Naive thymus-derived CD4-positive, alpha-beta T cell (primary cell): ENCODE data around the gene AP1M1. TPM values are rescaled to one million over a fixed set of nuclear protein-coding genes. Genes with fewer than 3 reads are reported as not detected.

Source experiments
- ATAC-seq: fragments of 150-1000 bp; cut with Tn5 transposase; 2 replicates; pipeline ENCODE4 v1.10.0; 2021; ENCODE audit warnings: mild to moderate bottlenecking, moderate library complexity
- CTCF ChIA-PET: fragments of 350-600 bp; sonication (Branson Sonifier 250); formaldehyde crosslinking; loops from one replicate; lab custom pipeline; 2021; ENCODE audit warnings: antibody characterized with exemption; lab: Charles Lee
- POLR2A ChIA-PET: fragments of 350-600 bp; sonication (Branson Sonifier 250); formaldehyde crosslinking; loops from one replicate; lab custom pipeline; 2021; ENCODE audit warnings: antibody characterized with exemption, inconsistent platforms; lab: Charles Lee
- DNase-seq, 9 donors: peaks; one replicate each; pipeline versions ENCODE4 v3.0.0 to v3.0.0-alpha.2; 2020 to 2022; ENCODE audit warnings: mixed read lengths in 1 of 9
- H3K27ac ChIP-seq: one replicate; pipeline ENCODE4 v1.7.0; 2013; ENCODE audit warnings: mild to moderate bottlenecking, low read depth, low read length, moderate library complexity
- H3K27me3 ChIP-seq, 2 donors: one replicate each; pipeline ENCODE4 v1.7.0; 2013; ENCODE audit warnings: low read length in 2 of 2, mild to moderate bottlenecking in 2 of 2, moderate library complexity in 2 of 2; ENCODE audit not compliant: control insufficient read depth in 2 of 2, insufficient read depth in 2 of 2
- H3K36me3 ChIP-seq, 3 experiments: 1 replicate in 2 of 3; 2 replicates in 1 of 3; pipeline ENCODE4 v1.7.0; 2013; ENCODE audit warnings: low read length in 3 of 3, mild to moderate bottlenecking in 3 of 3, moderate library complexity in 1 of 3; ENCODE audit not compliant: insufficient read depth in 3 of 3, control insufficient read depth in 2 of 3
- H3K4me1 ChIP-seq, 2 donors: one replicate each; pipeline ENCODE4 v1.7.0; 2013; ENCODE audit warnings: low read length in 2 of 2, mild to moderate bottlenecking in 2 of 2, moderate library complexity in 1 of 2; ENCODE audit not compliant: control insufficient read depth in 2 of 2, insufficient read depth in 2 of 2
- H3K4me3 ChIP-seq: 2 replicates; pipeline ENCODE4 v1.7.0; 2013; ENCODE audit warnings: mild to moderate bottlenecking, low read length
- H3K9me3 ChIP-seq, 3 experiments: 1 replicate in 2 of 3; 2 replicates in 1 of 3; pipeline ENCODE4 v1.7.0; 2013; ENCODE audit warnings: low read length in 3 of 3; ENCODE audit not compliant: control insufficient read depth in 2 of 3
- H3K27ac Mint-ChIP-seq, 9 donors: one replicate each; pipeline ENCODE4 v1.8.0; 2020 to 2022; ENCODE audit warnings: mixed read lengths in 9 of 9, mild to moderate bottlenecking in 8 of 9, moderate library complexity in 5 of 9, inconsistent platforms in 2 of 9
- H3K27me3 Mint-ChIP-seq, 5 donors: one replicate each; pipeline ENCODE4 v1.8.0; 2021 to 2022; ENCODE audit warnings: mixed read lengths in 5 of 5, mild to moderate bottlenecking in 1 of 5
- H3K36me3 Mint-ChIP-seq, 5 donors: one replicate each; pipeline ENCODE4 v1.8.0; 2020 to 2022; ENCODE audit warnings: mixed read lengths in 5 of 5, mild to moderate bottlenecking in 3 of 5, inconsistent platforms in 1 of 5
- H3K4me1 Mint-ChIP-seq, 7 donors: one replicate each; pipeline ENCODE4 v1.8.0; 2020 to 2022; ENCODE audit warnings: mixed read lengths in 7 of 7, mild to moderate bottlenecking in 3 of 7, inconsistent platforms in 1 of 7
- H3K4me3 Mint-ChIP-seq, 10 donors: one replicate each; pipeline ENCODE4 v1.8.0; 2020 to 2022; ENCODE audit warnings: mild to moderate bottlenecking in 10 of 10, mixed read lengths in 10 of 10, moderate library complexity in 6 of 10, inconsistent platforms in 2 of 10
- H3K9me3 Mint-ChIP-seq, 11 donors: one replicate each; pipeline ENCODE4 v1.8.0; 2020 to 2022; ENCODE audit warnings: mixed read lengths in 11 of 11, mild to moderate bottlenecking in 4 of 11, inconsistent platforms in 1 of 11, moderate library complexity in 1 of 11
- intact Hi-C, 2 donors: fragments of 100-400 bp; cut with micrococcal nuclease; formaldehyde crosslinking; loops; one replicate each; pipeline ENCODE4 v1.15.1; 2023
- polyA plus RNA-seq, 2 donors: library from polyadenylated mRNA; unstranded; fragments of 300-500 nt; fragmentation: Illumina TruSeq; gene quantifications; one replicate each; pipeline ENCODE4 v1.2.3, GENCODE V29; 2021
- total RNA-seq, 6 experiments: library from RNA in 5 of 6; stranded (reverse) in 5 of 6; gene quantifications; 1 replicate in 5 of 6; 2 replicates in 1 of 6; pipeline ENCODE4 v1.2.3 and lab custom pipeline; 2021 to 2026

Gene AP1M1
- total and polyA plus RNA-seq, 7 experiments from 2014 or later: 94.9 to 169 (median 134) TPM

DNA sequence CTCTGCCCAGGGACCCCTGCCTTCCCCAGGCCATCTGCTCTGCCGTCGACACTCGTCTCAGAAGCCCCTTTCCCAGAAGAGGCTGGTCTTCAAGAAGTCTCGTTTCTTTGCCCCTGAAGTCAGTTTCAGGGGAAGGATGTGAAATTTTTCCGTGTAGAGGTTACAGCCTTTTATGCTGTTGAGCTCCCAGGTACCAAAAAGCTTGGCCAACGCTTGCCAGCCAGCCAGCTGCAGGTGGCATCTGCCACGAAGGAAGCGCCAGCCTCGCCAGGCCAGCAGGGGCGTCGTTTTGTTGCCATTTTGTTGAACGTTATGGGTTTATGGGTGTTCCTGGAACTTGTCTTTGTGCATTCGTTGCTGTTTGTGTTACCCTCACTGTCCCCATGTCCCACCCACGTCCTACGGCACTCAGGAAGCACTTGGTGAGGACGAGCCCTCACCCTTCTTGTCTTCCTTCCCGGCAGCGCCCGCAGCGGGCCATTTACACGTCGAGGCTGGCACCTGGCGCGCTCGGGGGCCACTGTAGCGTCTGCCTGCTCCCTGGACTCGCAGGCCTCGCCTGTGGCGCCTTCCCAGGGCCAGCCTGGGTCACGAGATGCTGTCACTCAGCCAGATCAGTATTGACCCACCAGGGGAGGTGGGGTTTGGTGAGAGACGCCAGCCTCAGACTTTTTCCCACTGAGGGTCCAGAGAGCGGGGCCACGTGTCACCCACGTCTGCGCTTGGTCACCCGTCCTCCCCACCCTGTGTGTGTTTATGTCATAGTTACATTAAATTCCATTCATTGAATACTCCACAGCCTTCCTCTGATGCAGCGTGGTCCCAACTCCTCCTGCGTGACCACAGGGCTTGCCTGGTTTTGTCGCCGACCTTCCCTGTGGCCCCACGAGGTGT, 37.1 kb downstream of the AP1M1 start:
- Histone ChIP-seq H3K4me1 (peaks cover 0 to 30% of the 10 kb centered on the region in 2 donors), H3K36me3 (peaks cover 0 to 57% (median 0%) of the 10 kb centered on the region in 3 experiments), H3K27ac (no peak overlapping the region), H3K4me3 (no peak overlapping the region), H3K9me3 (no peaks in the 10 kb centered on the region), H3K27me3 (no peaks in the 10 kb centered on the region)
- H3K27me3 Mint-ChIP-seq: no peaks in the 10 kb centered on the region
- peak overlapping the region in 3 of 9 donors; percentile 56 to 89 (median 82) for H3K27ac Mint-ChIP-seq
- POLR2A ChIA-PET: interaction anchor here (0.6 to 0.8 kb wide), 3 partner anchors 9 to 95 kb away, joined by 3 to 4 read pairs (median 3); no protein-coding TSS in a partner anchor
- CTCF ChIA-PET: interaction anchor here (0.6 kb wide), 1 partner anchor 13 kb away, joined by 3 read pairs; no protein-coding TSS in a partner anchor
- intact Hi-C loops: no loop called here
- peaks cover 4 to 45% (median 22%) of the 10 kb centered on the region in 5 donors for H3K36me3 Mint-ChIP-seq
- ATAC-seq (no peak), DNase-seq (no peak)
- H3K4me1 Mint-ChIP-seq: peaks cover 16 to 39% (median 33%) of the 10 kb centered on the region in 7 donors
- peak overlapping the region in 2 of 10 donors; percentile 7 to 12 for H3K4me3 Mint-ChIP-seq
- H3K9me3 Mint-ChIP-seq: peaks cover 0 to 6% (median 0%) of the 10 kb centered on the region in 11 donors

DNA sequence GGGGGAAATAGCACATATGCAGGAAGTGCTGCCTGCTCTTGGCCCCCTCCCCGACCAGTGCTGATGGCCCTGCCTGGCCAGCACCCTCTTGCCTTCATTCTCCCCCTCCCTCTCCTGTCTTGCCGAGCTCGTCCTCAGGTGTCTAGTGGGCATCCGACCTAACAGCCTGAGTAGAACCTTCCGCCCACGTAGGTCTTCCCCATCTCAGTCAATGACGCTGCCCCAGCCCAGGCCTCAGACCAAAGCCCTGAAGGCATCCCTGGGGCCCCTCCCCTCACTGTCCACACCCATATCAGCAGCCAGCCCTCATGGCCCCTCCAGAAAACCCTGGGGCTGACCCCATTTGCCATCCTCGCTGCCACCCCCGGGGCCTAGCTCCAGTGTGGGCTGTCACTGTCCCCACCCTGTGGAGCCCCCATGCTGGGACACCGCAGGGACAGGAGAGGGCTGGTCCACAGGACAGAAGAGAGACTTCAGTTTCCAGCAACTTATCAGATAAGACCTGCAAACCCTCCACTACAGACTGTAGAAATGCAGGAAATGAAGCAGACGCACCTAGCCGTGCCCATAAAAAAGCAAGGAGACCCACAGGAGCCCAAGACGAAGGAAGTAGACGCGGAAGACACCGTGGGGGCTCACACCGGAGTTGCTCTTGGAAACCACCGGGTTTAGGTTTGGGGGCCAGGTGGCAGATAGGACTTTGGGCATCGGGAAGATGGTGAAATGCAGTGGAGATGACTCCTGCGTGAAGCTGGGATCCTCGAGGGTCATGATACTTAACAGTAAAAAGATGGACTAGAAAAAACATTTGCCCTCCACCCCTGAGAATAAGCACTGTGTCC, 38.3 kb downstream of the AP1M1 start:
- Mint-ChIP-seq H3K4me3 (peak overlapping the region in 7 of 10 donors; percentile 14 to 63 (median 47)), H3K36me3 (peaks cover 4 to 38% (median 17%) of the 10 kb centered on the region in 5 donors), H3K4me1 (peaks cover 16 to 46% (median 35%) of the 10 kb centered on the region in 7 donors), H3K9me3 (peaks cover 0 to 6% (median 0%) of the 10 kb centered on the region in 11 donors), H3K27ac (peak overlapping the region; percentile 60 to 95 (median 85)), H3K27me3 (no peaks in the 10 kb centered on the region)
- intact Hi-C loops: no loop called here
- ChIA-PET CTCF (interaction anchor here (0.6 kb wide), 2 partner anchors 11 to 14 kb away, joined by 3 read pairs; no protein-coding TSS in a partner anchor), POLR2A (interaction anchor here (0.6 to 1.4 kb wide), 5 partner anchors 10 to 93 kb away, joined by 3 to 6 read pairs (median 3); no protein-coding TSS in a partner anchor)
- Histone ChIP-seq H3K4me1 (peaks cover 0 to 31% of the 10 kb centered on the region in 2 donors), H3K27ac (peak overlapping the region; percentile 42), H3K27me3 (no peaks in the 10 kb centered on the region), H3K9me3 (no peaks in the 10 kb centered on the region), H3K4me3 (no peak overlapping the region), H3K36me3 (peaks cover 0 to 56% (median 0%) of the 10 kb centered on the region in 3 experiments)
- peak in 2 of 9 donors; percentile 18 to 27 for DNase-seq
- peak; percentile 30 for ATAC-seq

DNA sequence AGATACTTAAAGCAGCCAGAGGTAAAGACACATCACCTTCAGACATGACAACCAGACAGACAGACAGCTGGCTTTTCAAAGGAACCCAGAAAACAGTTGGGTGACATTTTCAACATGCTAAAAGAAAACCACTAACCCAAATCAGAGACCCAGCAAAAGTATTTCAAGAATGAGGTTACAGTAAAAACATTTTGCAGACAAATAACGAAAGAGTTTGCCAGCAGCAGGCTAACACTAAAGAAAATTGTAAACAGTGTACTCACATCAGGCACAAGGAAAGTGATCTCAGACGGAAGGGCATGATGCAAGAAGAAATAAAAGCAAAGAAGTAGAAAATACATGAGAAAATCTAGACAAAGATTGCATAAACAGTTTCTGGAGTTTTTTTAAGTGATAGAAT, 46.4 kb downstream of the AP1M1 start:
- ChIA-PET POLR2A (interaction anchor here (0.6 to 8.5 kb wide), 12 partner anchors 36 to 203 kb away, joined by 3 to 101 read pairs (median 8); partner anchors contain the start of genes FAM32A and KLF2), CTCF (interaction anchor here (0.9 to 5.0 kb wide), 4 partner anchors 28 to 142 kb away, joined by 3 to 85 read pairs (median 4); no protein-coding TSS in a partner anchor)
- peak; percentile 55 for ATAC-seq

DNA sequence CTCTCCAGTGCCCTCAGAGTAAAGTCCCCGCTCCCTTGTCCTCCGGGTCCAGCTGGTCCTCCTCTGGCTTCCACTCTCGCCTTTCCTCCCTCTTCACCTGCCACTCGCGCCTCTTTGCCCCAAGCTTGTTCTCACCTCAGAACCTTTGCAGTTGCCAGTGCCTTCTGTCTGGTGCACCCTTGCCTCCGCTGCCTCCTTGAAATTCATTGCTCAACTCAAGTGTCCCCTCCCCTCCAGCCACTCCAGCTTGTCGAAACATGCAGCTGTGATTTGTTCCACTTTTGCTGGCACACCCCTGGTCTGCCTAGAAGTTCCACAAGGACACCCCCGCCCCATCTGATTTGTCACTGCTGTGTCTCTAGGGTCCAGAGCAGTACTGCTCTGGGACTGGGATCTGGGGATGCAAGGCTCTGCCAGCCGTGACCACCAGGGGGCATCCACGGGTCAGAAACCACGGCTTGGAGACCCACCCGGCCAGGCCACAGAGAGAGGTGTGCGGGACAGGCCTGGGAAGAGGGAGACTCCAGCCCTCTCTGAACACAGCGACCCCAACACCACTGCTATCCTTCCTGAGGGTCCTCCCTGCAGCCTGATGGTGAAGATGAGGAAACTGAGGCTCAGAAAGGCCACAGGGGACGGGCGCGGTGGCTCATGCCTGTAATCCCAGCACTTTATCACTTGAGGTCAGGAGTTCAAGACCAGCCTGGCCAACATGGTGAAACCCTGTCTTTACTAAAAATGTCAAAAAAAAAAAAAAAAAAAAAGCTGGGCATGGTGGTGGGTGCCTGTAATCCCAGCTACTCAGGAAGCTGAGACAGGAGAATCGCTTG, 49.9 kb downstream of the AP1M1 start:
- Histone ChIP-seq H3K27me3 (no peaks in the 10 kb centered on the region), H3K9me3 (no peaks in the 10 kb centered on the region), H3K36me3 (no peaks in the 10 kb centered on the region), H3K27ac (no peak overlapping the region), H3K4me3 (no peak overlapping the region), H3K4me1 (peaks cover 15 to 24% of the 10 kb centered on the region in 2 donors)
- Mint-ChIP-seq H3K9me3 (peaks cover 0 to 6% (median 4%) of the 10 kb centered on the region in 11 donors), H3K4me1 (peaks cover 17 to 38% (median 36%) of the 10 kb centered on the region in 7 donors), H3K27ac (peak overlapping the region; percentile 48 to 94 (median 84)), H3K4me3 (peak overlapping the region; percentile 22 to 71 (median 56)), H3K36me3 (peaks cover 3 to 5% (median 5%) of the 10 kb centered on the region in 5 donors), H3K27me3 (peaks cover 0 to 7% (median 0%) of the 10 kb centered on the region in 5 donors)
- intact Hi-C loops: loop anchor here (1.0 to 5.0 kb wide), 5 partner anchors 62 to 170 kb away; partner anchors contain the start of genes FAM32A (in 1 of the 2) and KLF2 (in 1 of the 2)
- POLR2A ChIA-PET: interaction anchor here (0.6 to 8.5 kb wide), 16 partner anchors 9 to 214 kb away, joined by 3 to 101 read pairs (median 5); partner anchors contain the start of gene KLF2
- ATAC-seq (peak; percentile 95), DNase-seq (peak; percentile 60 to 89 (median 77))
- CTCF ChIA-PET: interaction anchor here (0.5 to 5.1 kb wide), 27 partner anchors 9 to 1223 kb away, joined by 3 to 85 read pairs (median 4); no protein-coding TSS in a partner anchor

More for the DNA sequence above, 46.4 kb downstream of the AP1M1 start:
- H3K9me3 Mint-ChIP-seq: peaks cover 0 to 6% (median 4%) of the 10 kb centered on the region in 11 donors
- Histone ChIP-seq H3K36me3 (no peaks in the 10 kb centered on the region), H3K9me3 (no peaks in the 10 kb centered on the region), H3K27me3 (no peaks in the 10 kb centered on the region), H3K4me1 (peaks cover 15 to 32% of the 10 kb centered on the region in 2 donors), H3K27ac (no peak overlapping the region), H3K4me3 (no peak overlapping the region)
- peak overlapping the region; percentile 44 to 93 (median 85) for H3K27ac Mint-ChIP-seq
- H3K4me3 Mint-ChIP-seq: peak overlapping the region in 9 of 10 donors; percentile 27 to 72 (median 61)
- H3K4me1 Mint-ChIP-seq: peaks cover 14 to 51% (median 44%) of the 10 kb centered on the region in 7 donors
- intact Hi-C loops: no loop called here
- peaks cover 0 to 5% (median 0%) of the 10 kb centered on the region in 5 donors for H3K27me3 Mint-ChIP-seq
- DNase-seq: peak in 7 of 9 donors; percentile 39 to 76 (median 62)
- peaks cover 4 to 5% (median 5%) of the 10 kb centered on the region in 5 donors for H3K36me3 Mint-ChIP-seq

DNA sequence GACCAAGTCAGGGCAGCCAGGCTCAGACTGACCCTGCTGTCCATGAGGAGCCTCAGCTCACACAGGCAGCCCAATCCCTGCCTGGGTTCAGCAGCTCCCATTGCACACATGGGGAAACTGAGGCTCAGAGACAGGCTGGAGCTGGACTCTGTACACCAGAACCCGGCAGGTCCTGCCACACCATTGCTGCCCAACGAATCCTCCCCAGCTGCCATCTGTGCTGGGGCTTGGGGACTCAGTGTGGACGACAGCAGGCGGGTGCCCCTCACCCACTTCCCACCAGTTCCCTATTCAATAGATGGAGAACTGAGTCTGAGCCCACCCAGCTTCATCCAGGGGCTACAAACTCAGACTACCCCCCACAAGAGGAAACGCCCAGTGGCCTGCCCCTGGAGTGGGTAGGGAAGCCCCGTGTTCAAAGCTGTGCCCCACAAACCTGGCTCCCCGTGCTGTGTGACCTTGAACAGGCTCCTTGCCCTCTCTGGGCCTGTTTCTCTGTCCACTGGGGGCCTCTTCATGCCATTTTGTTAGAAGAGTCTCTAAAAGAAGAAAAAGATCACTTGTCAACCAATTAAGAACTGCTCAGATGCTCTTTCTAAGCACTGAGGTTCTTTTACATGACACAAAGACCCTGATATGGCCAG, 50.8 kb downstream of the AP1M1 start:
- DNase-seq (no peak), ATAC-seq (no peak)
- H3K4me3 ChIP-seq: no peak overlapping the region
- H3K27ac Mint-ChIP-seq: peak overlapping the region in 3 of 9 donors; percentile 60 to 83 (median 76)
- intact Hi-C loops: loop anchor here in 1 of 2 donors (5.0 kb wide), 1 partner anchor 79 kb away; no protein-coding TSS in a partner anchor
- ChIA-PET POLR2A (interaction anchor here (0.6 to 8.5 kb wide), 13 partner anchors 10 to 215 kb away, joined by 3 to 101 read pairs (median 6); partner anchors contain the start of gene KLF2), CTCF (interaction anchor here (0.5 to 5.1 kb wide), 16 partner anchors 17 to 1222 kb away, joined by 3 to 85 read pairs (median 4); no protein-coding TSS in a partner anchor)
- H3K4me3 Mint-ChIP-seq: no peak overlapping the region
- H3K27ac ChIP-seq: no peak overlapping the region
- H3K27me3 ChIP-seq: no peaks in the 10 kb centered on the region
- H3K9me3 Mint-ChIP-seq: peaks cover 0 to 6% (median 4%) of the 10 kb centered on the region in 11 donors
- peaks cover 17 to 35% (median 33%) of the 10 kb centered on the region in 7 donors for H3K4me1 Mint-ChIP-seq
- H3K36me3 ChIP-seq: no peaks in the 10 kb centered on the region
- H3K36me3 Mint-ChIP-seq: peaks cover 3 to 5% (median 5%) of the 10 kb centered on the region in 5 donors
- peaks cover 15 to 22% of the 10 kb centered on the region in 2 donors for H3K4me1 ChIP-seq
- no peaks in the 10 kb centered on the region for H3K9me3 ChIP-seq
- peaks cover 0 to 7% (median 0%) of the 10 kb centered on the region in 5 donors for H3K27me3 Mint-ChIP-seq
